BJ (cell line): ENCODE data around the gene BIRC7. TPM values are rescaled to one million over a fixed set of nuclear protein-coding genes. Genes with fewer than 3 reads are reported as not detected.

Source experiments
- CTCF ChIA-PET: fragments of 350-600 bp; formaldehyde crosslinking; extraction: SDS; loops from one replicate; lab custom pipeline; 2021; ENCODE audit warnings: antibody characterized with exemption, inconsistent platforms; lab: Yijun Ruan, JAX
- POLR2A ChIA-PET: fragments of 300-600 bp; sonication (Branson Sonifier 250); formaldehyde crosslinking; extraction: SDS; loops from one replicate; lab custom pipeline; 2021; ENCODE audit warnings: antibody characterized with exemption; lab: Charles Lee
- DNase-seq: peaks from one replicate; pipeline ENCODE4 v3.0.0-alpha.2; 2011; ENCODE audit warnings: low read depth
- H3K27me3 ChIP-seq: 2 replicates; pipeline ENCODE4 v1.6.0; 2011; ENCODE audit warnings: low read length; ENCODE audit not compliant: control insufficient read depth, insufficient read depth
- H3K36me3 ChIP-seq: 2 replicates; pipeline ENCODE4 v1.5.1; 2011; ENCODE audit warnings: low read length; ENCODE audit not compliant: control insufficient read depth, insufficient read depth
- H3K4me3 ChIP-seq: 2 replicates; pipeline ENCODE4 v1.5.1; 2011; ENCODE audit warnings: low read depth, mild to moderate bottlenecking, control low read depth, low read length
- polyA plus RNA-seq: library from polyadenylated mRNA; depleted of rRNA; stranded (reverse); fragments of >200 nt; gene quantifications from 2 replicates; pipeline ENCODE4 v1.2.3, GENCODE V29; 2011
- TF ChIP-seq, protein P1 (sequence below): IDR thresholded peaks from 2 replicates; pipeline ENCODE4 v1.5.1; 2011; ENCODE audit warnings: low read depth, mild to moderate bottlenecking, control low read depth, inconsistent platforms, low read length, moderate library complexity; ENCODE audit not compliant: insufficient read depth

The BIRC7 gene
- polyA plus RNA-seq, 1 experiment = not detected

DNA sequence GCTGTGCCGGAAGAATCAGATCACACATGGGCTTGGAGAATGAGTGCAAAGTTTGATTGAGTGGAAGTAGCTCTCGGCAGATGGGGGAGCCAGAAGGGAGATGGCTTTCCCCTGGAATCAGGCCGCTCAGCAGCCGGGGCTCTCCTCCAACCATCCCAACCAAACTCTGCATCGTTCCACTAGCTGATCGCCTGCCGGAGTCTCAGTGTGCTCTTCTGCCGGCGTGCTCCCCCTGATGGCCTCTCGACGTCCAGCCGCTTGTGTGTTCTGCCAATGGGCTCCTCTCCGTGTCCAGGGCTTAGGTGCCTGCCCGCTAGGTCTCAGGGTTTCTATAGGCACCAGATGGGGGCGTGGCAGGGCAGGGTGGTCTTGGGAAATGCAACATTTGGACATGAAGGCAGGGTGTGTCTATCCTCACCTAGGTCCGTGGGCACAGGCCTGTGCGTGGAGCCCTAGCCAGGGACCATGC is 4.9 kb upstream of the BIRC7 start:
- POLR2A ChIA-PET = no interaction called here
- H3K36me3 ChIP-seq = no peaks in the 10 kb centered on the region

DNA sequence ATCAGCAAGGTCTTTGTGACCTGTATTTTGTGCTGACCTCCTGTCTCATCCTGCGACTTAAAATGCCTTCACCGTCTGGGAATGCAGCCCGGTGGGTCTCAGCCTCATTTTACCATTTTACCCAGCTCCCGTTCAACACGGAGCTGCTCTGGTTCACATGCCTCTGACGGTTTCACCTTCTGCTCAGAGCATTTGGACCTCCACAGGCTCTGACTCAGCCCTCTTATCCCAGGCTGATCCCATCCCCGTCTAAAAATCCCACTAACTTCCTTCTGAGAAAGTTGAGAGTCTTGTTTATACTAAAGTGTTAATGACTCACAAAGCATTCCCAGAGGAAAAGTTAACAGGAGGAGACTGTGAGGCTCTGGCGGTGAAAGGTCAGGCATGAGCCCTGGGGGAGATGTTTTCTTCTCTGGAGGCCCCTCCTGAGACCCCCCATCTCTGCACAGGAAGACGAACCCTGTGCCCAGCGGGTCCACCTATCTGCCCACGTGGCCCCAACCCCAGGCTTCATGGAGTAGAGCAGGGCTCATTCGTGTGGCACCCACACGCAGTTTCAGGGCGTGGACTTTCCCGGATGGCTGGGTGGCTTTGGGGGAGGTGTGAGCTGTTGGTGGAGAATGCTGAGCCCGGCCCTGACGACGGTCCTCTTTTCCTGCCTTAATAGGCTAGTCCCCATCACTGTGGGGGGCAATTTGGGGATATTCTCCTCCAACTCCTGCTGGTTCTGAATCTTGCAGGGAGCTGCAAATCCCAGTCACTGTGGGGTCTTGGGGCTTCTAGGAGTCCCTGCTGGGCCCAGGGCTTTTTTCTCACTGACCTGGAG is 3.3 kb upstream of the BIRC7 start:
- ChIA-PET CTCF (interaction anchor here (0.6 to 8.1 kb wide), 6 partner anchors 8 to 68 kb away, joined by 3 to 83 read pairs (median 3); no protein-coding TSS in a partner anchor), POLR2A (no interaction called here)
- Histone ChIP-seq H3K27me3 (no peaks in the 10 kb centered on the region), H3K36me3 (no peaks in the 10 kb centered on the region), H3K4me3 (no peak overlapping the region)
- DNase-seq = peak; percentile 62
- TF ChIP-seq, protein P1, sequence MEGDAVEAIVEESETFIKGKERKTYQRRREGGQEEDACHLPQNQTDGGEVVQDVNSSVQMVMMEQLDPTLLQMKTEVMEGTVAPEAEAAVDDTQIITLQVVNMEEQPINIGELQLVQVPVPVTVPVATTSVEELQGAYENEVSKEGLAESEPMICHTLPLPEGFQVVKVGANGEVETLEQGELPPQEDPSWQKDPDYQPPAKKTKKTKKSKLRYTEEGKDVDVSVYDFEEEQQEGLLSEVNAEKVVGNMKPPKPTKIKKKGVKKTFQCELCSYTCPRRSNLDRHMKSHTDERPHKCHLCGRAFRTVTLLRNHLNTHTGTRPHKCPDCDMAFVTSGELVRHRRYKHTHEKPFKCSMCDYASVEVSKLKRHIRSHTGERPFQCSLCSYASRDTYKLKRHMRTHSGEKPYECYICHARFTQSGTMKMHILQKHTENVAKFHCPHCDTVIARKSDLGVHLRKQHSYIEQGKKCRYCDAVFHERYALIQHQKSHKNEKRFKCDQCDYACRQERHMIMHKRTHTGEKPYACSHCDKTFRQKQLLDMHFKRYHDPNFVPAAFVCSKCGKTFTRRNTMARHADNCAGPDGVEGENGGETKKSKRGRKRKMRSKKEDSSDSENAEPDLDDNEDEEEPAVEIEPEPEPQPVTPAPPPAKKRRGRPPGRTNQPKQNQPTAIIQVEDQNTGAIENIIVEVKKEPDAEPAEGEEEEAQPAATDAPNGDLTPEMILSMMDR = no peak

More for the DNA sequence above, 4.9 kb upstream of the BIRC7 start:
- DNase-seq = no peak
- CTCF ChIA-PET = interaction anchor here (0.6 to 2.4 kb wide), 17 partner anchors 8 to 174 kb away, joined by 3 to 22 read pairs (median 4); partner anchors contain the start of gene ARFGAP1
- Histone ChIP-seq H3K4me3 (no peak overlapping the region), H3K27me3 (no peaks in the 10 kb centered on the region)
- TF ChIP-seq, protein P1 = peak; percentile 87

DNA sequence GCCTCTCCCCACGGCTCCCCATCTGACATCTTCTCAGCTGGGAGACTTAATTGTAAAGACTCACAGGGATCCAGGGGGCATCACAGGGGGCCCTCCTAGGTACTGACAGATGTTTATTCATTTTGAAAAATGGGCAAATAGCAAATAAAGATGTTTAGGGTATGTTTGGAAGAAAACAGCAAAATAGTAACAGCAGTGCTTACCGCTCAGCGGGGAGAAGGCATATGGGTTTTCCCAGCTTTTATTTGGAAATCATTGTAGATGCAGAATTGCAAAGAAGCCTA is 2.7 kb upstream of the BIRC7 start:
- no peak overlapping the region for H3K4me3 ChIP-seq
- CTCF ChIA-PET = interaction anchor here (0.6 to 8.1 kb wide), 7 partner anchors 9 to 67 kb away, joined by 3 to 83 read pairs (median 3); no protein-coding TSS in a partner anchor

DNA sequence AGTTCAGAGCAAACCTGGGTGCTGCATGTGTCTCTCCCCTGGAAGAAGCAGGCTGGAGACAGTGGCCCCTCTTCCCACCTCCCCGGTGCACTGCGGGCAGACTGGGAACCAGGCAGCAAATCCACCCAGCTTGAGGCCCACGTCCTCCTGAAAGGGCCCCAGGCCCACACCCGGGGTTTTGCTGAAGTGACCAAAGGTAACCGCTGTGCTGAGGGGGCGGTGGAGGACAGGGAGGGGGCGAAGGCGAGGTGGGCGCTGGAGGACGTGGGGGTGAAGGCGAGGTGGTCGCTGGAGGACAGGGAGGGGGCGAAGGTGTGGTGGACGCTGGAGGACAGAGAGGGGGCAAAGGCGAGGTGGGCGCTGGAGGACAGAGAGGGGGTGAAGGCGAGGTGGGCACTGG is 1.8 kb upstream of the BIRC7 start:
- Histone ChIP-seq H3K36me3 (no peaks in the 10 kb centered on the region), H3K27me3 (no peaks in the 10 kb centered on the region), H3K4me3 (no peak overlapping the region)
- ChIA-PET CTCF (interaction anchor here (1.0 to 8.1 kb wide), 8 partner anchors 10 to 66 kb away, joined by 3 to 83 read pairs (median 4); no protein-coding TSS in a partner anchor), POLR2A (no interaction called here)
- DNase-seq = no peak
- TF ChIP-seq, protein P1 = no peak

More for the DNA sequence above, 2.7 kb upstream of the BIRC7 start:
- Histone ChIP-seq H3K36me3 (no peaks in the 10 kb centered on the region), H3K27me3 (no peaks in the 10 kb centered on the region)
- TF ChIP-seq, protein P1 = no peak
- POLR2A ChIA-PET = no interaction called here
- DNase-seq = no peak

DNA sequence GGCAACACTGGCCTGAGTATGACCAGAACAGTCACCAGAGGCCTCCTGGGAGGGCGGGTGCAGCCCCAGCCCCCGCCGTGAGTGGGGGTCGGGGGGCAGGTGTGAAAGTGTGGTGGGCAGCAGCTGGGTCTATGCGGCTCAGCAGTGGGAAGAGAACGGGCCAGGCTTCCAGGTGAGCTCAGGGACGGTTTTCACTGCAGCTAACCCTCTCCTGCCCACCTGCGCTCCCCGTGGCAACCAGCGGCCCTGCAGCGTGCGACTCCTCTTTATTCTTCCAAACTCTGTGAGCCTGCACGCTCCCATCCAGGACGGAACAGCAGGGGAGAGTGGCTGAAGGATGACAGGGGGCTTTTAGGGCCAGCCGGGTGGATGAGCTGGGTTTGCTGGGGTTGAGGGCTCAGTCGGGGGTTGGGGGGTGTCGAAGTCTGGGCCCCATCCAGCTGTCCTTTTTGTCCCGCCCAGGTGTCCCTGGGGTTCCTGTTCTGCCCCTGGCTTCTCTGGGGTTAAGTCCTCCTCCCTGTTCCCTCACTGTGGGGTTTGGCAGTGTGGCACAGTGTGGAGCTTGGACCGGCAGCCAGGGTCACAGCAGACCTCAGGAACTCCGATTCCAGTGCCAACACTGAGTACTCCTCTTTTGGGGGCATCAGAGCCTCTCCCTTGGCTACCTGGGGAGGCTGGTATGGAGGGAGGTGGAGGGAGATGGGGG is 859 bp upstream of the BIRC7 start:
- Histone ChIP-seq H3K27me3 (no peaks in the 10 kb centered on the region), H3K4me3 (no peak overlapping the region), H3K36me3 (no peaks in the 10 kb centered on the region)
- TF ChIP-seq, protein P1 = peak; percentile 55
- POLR2A ChIA-PET = interaction anchor here (0.6 kb wide), 1 partner anchor 840 kb away, joined by 5 read pairs; no protein-coding TSS in a partner anchor
- DNase-seq = no peak
- CTCF ChIA-PET = interaction anchor here (0.6 to 8.1 kb wide), 8 partner anchors 11 to 36 kb away, joined by 3 to 83 read pairs (median 4); no protein-coding TSS in a partner anchor
